ENCODE data around the gene CSF2.

The CSF2 gene

DNA sequence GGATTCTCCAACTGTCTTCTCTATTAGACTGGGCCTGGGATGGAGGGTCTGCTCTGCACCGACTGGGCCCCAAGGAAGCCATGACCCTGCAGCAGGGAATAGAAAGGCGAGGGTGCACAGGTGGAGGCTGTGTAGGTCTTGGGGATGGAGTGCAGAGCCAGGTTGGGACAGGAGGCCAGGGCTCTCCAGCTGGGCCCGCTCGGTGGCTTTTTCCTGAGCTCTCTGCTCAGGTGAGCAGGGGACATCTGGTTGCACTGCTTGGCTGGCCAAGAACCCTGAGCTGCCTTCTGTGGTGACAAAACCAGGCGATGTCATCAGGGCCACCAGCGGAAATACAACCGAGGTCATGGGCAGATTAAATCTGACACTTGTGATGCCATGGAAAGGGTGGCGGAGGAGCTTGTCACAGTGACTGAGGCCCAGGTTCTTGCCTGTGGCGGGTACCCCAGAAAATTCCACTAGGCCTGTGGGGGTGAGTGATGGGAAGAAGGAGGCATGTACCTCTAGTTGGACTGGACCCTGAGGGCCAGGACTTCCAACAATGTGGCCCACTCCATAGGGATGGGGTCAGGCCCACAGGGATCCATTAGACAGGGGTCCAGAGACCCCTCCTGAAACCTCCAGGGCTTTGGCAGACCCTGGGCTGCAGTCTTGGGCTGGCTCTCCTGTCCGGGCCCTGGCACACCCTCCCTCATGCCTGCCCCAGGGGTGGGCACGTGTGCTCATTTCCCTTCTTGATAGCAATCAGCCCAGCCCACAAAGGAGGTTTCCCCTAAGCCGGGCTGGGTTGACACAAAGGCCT, 17.6 kb upstream of the CSF2 start:
- Histone ChIP-seq H3K27ac (ENCODE audit: low read depth, low read length) (no peak overlapping the region), H3K27me3 (ENCODE audit: control insufficient read depth, insufficient read depth, low read length) (no peaks in the 10 kb centered on the region), H3K4me3 (ENCODE audit: low read depth, low read length) (no peak overlapping the region), H3K9ac (ENCODE audit: low read length) (no peak overlapping the region), H3K9me3 (ENCODE audit: control insufficient read depth, insufficient read depth, low read depth, low read length) (no peaks in the 10 kb centered on the region), H3K36me3 (ENCODE audit: control insufficient read depth, insufficient read depth, low read length) (no peaks in the 10 kb centered on the region), H3K4me1 (ENCODE audit: control insufficient read depth, insufficient read depth, low read length) (peaks cover 5% of the 10 kb centered on the region; the same call in 1 of the 2 replicates)

- Histone ChIP-seq H3K9ac (ENCODE audit: low read length) (no peak overlapping the region), H3K27ac (ENCODE audit: low read depth, low read length) (no peak overlapping the region), H3K36me3 (ENCODE audit: control insufficient read depth, insufficient read depth, low read length) (no peaks in the 10 kb centered on the region), H3K4me1 (ENCODE audit: control insufficient read depth, insufficient read depth, low read length) (peaks cover 5% of the 10 kb centered on the region; the same call in 1 of the 2 replicates), H3K4me3 (ENCODE audit: low read depth, low read length) (no peak overlapping the region), H3K9me3 (ENCODE audit: control insufficient read depth, insufficient read depth, low read depth, low read length) (no peaks in the 10 kb centered on the region), H3K27me3 (ENCODE audit: control insufficient read depth, insufficient read depth, low read length) (no peaks in the 10 kb centered on the region)
These were observed 16.7 kb upstream of the CSF2 start for GRCh38 chr5:132056610-132057497.

- H3K4me3 ChIP-seq (ENCODE audit: low read depth, low read length), result no peak overlapping the region
- no peak overlapping the region for H3K27ac ChIP-seq (ENCODE audit: low read depth, low read length)
- H3K4me1 ChIP-seq (ENCODE audit: control insufficient read depth, insufficient read depth, low read length), result peaks cover 5% of the 10 kb centered on the region; the same call in 1 of the 2 replicates
- H3K36me3 ChIP-seq (ENCODE audit: control insufficient read depth, insufficient read depth, low read length), result no peaks in the 10 kb centered on the region
- H3K9me3 ChIP-seq (ENCODE audit: control insufficient read depth, insufficient read depth, low read depth, low read length), result no peaks in the 10 kb centered on the region
- H3K27me3 ChIP-seq (ENCODE audit: control insufficient read depth, insufficient read depth, low read length), result no peaks in the 10 kb centered on the region
- no peak overlapping the region for H3K9ac ChIP-seq (ENCODE audit: low read length)
These were observed 15.9 kb upstream of the CSF2 start for GRCh38 chr5:132057498-132058255.

GRCh38 chr5:132058646-132059042, 14.9 kb upstream of the CSF2 start:
- H3K4me1 ChIP-seq (ENCODE audit: control insufficient read depth, insufficient read depth, low read length), result peaks cover 5% of the 10 kb centered on the region; the same call in 1 of the 2 replicates
- H3K36me3 ChIP-seq (ENCODE audit: control insufficient read depth, insufficient read depth, low read length), result no peaks in the 10 kb centered on the region
- no peak overlapping the region for H3K27ac ChIP-seq (ENCODE audit: low read depth, low read length)
- no peak overlapping the region for H3K4me3 ChIP-seq (ENCODE audit: low read depth, low read length)
- no peaks in the 10 kb centered on the region for H3K27me3 ChIP-seq (ENCODE audit: control insufficient read depth, insufficient read depth, low read length)
- H3K9ac ChIP-seq (ENCODE audit: low read length), result no peak overlapping the region
- H3K9me3 ChIP-seq (ENCODE audit: control insufficient read depth, insufficient read depth, low read depth, low read length), result no peaks in the 10 kb centered on the region

DNA sequence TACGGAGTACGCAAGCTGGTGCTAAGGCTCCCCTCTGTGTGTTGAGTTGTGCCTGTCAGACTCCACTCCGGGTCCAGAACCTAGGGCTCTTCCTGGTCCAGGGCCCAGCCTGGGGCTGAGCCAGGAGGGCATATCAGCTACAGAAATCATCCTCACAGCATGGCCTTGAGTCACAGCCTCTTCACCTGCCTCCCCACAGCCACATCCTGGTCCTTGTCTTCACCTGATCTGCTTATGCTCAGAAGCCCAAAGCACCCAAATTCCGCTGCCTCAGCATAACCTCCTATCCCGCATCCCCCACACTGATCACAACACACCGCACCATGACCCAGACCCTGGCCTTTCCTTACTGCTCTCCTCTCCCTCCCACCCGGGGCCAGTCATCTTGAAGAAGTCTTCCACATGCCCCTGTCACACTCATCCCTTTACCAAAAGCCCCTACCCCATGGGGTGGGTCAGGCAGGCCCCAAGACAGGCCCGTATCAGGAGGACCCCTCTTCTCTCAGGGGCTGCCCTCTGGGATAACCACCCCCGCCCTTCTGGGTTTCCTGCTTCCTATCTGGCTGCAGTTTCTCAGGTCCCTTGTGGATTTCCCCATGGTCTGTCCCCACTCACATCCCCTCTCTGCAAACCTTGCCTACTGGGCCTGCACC, 14.4 kb upstream of the CSF2 start:
- Histone ChIP-seq H3K9me3 (ENCODE audit: control insufficient read depth, insufficient read depth, low read depth, low read length) (no peaks in the 10 kb centered on the region), H3K9ac (ENCODE audit: low read length) (no peak overlapping the region), H3K4me1 (ENCODE audit: control insufficient read depth, insufficient read depth, low read length) (peaks cover 5% of the 10 kb centered on the region; the same call in 1 of the 2 replicates), H3K36me3 (ENCODE audit: control insufficient read depth, insufficient read depth, low read length) (no peaks in the 10 kb centered on the region), H3K4me3 (ENCODE audit: low read depth, low read length) (no peak overlapping the region), H3K27me3 (ENCODE audit: control insufficient read depth, insufficient read depth, low read length) (no peaks in the 10 kb centered on the region), H3K27ac (ENCODE audit: low read depth, low read length) (no peak overlapping the region)

DNA sequence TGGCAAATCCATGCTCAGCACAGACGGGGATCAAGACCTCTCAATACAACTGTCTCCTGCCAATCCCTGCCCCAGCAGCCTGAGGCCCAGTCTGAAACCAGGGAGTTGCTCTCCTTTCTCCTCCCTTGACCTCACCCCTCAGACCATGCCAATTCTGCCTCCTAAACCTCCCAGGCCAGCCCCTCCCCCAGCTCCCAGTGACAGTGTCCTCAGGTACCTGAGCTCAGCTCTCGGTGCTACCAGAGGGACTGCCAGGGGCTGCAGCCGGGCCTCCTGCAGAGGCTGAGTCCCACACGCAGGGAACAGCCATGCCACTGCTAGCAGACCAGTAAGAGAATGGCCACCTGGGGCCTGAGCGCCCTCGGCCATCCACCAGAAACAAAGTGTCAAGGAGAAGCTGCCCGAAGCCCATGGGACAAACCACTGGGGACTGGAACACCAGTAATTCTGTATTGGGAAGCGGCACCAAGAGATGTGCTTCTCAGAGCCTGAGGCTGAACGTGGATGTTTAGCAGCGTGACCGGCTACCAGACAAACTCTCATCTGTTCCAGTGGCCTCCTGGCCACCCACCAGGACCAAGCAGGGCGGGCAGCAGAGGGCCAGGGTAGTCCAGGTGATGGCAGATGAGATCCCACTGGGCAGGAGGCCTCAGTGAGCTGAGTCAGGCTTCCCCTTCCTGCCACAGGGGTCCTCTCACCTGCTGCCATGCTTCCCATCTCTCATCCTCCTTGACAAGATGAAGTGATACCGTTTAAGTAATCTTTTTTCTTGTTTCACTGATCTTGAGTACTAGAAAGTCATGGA, 13.7 kb upstream of the CSF2 start:
- no peak overlapping the region for H3K9ac ChIP-seq (ENCODE audit: low read length)
- peaks cover 5% of the 10 kb centered on the region; the same call in 1 of the 2 replicates for H3K4me1 ChIP-seq (ENCODE audit: control insufficient read depth, insufficient read depth, low read length)
- no peaks in the 10 kb centered on the region for H3K27me3 ChIP-seq (ENCODE audit: control insufficient read depth, insufficient read depth, low read length)
- H3K36me3 ChIP-seq (ENCODE audit: control insufficient read depth, insufficient read depth, low read length), result no peaks in the 10 kb centered on the region
- no peaks in the 10 kb centered on the region for H3K9me3 ChIP-seq (ENCODE audit: control insufficient read depth, insufficient read depth, low read depth, low read length)
- H3K4me3 ChIP-seq (ENCODE audit: low read depth, low read length), result no peak overlapping the region
- no peak overlapping the region for H3K27ac ChIP-seq (ENCODE audit: low read depth, low read length)

- H3K27ac ChIP-seq (ENCODE audit: low read depth, low read length), result no peak within 1 kb of the TSS
- peaks cover 5% of the 10 kb centered on the region; the same call in 1 of the 2 replicates for H3K4me1 ChIP-seq (ENCODE audit: control insufficient read depth, insufficient read depth, low read length)
- H3K36me3 ChIP-seq (ENCODE audit: control insufficient read depth, insufficient read depth, low read length), result no peaks in the 10 kb centered on the region
- H3K4me3 ChIP-seq (ENCODE audit: low read depth, low read length), result no peak within 1 kb of the TSS
- H3K9me3 ChIP-seq (ENCODE audit: control insufficient read depth, insufficient read depth, low read depth, low read length), result no peaks in the 10 kb centered on the region
- no peak within 1 kb of the TSS for H3K9ac ChIP-seq (ENCODE audit: low read length)
- H3K27me3 ChIP-seq (ENCODE audit: control insufficient read depth, insufficient read depth, low read length), result no peaks in the 10 kb centered on the region
These were observed 13.0 kb upstream of the CSF2 start, which contains the start of gene IL3 for GRCh38 chr5:132060501-132061161. Gene IL3 (plus strand): TSS chr5:132060655. CDS start chr5:132060707, 52 bp downstream.

GRCh38 chr5:132063090-132063911, 10.3 kb upstream of the CSF2 start:
- Histone ChIP-seq H3K27me3 (ENCODE audit: control insufficient read depth, insufficient read depth, low read length) (no peaks in the 10 kb centered on the region), H3K36me3 (ENCODE audit: control insufficient read depth, insufficient read depth, low read length) (no peaks in the 10 kb centered on the region), H3K4me1 (ENCODE audit: control insufficient read depth, insufficient read depth, low read length) (peaks cover 5% of the 10 kb centered on the region; the same call in 1 of the 2 replicates), H3K9ac (ENCODE audit: low read length) (no peak overlapping the region), H3K4me3 (ENCODE audit: low read depth, low read length) (no peak overlapping the region), H3K27ac (ENCODE audit: low read depth, low read length) (no peak overlapping the region), H3K9me3 (ENCODE audit: control insufficient read depth, insufficient read depth, low read depth, low read length) (no peaks in the 10 kb centered on the region)

DNA sequence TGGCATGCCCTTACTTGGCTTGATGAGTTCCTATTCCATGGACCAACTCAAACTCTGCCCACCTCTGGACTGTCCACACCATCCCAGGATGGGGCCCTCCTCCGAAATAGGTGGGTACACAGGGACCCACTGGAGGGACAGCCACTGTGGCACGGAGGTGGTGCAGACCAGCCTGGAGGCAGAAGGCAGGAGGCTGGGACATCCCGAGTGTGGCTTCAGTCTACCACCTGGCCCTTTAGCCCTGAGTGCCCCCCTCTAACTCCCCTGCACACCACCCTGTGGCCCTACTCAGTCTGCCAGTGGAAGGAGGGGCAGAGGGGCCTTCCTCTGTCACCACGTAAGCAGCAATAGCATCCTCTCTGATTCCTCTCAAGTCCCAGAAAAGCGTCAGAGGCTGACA, 9.4 kb upstream of the CSF2 start:
- H3K9ac ChIP-seq (ENCODE audit: low read length), result no peak overlapping the region
- no peaks in the 10 kb centered on the region for H3K27me3 ChIP-seq (ENCODE audit: control insufficient read depth, insufficient read depth, low read length)
- H3K27ac ChIP-seq (ENCODE audit: low read depth, low read length), result no peak overlapping the region
- H3K4me3 ChIP-seq (ENCODE audit: low read depth, low read length), result no peak overlapping the region
- no peaks in the 10 kb centered on the region for H3K9me3 ChIP-seq (ENCODE audit: control insufficient read depth, insufficient read depth, low read depth, low read length)
- H3K4me1 ChIP-seq (ENCODE audit: control insufficient read depth, insufficient read depth, low read length), result peaks cover 5% of the 10 kb centered on the region; the same call in 1 of the 2 replicates
- no peaks in the 10 kb centered on the region for H3K36me3 ChIP-seq (ENCODE audit: control insufficient read depth, insufficient read depth, low read length)

Measured in HUES6 (cell line).